GM12891 (cell line): ENCODE results near the gene FUBP3.

ENCODE experiments used
- POLR2A ChIP-seq: IDR thresholded peaks from 2 replicates; pipeline ENCODE4 v1.6.1; 2011; ENCODE audit warnings: low read depth, low read length, control low read depth
- POLR2AphosphoS5 ChIP-seq: IDR thresholded peaks from 2 replicates; pipeline ENCODE4 v1.6.1; 2011; ENCODE audit warnings: low read depth, low read length, control low read depth
- POU2F2 ChIP-seq: IDR thresholded peaks from 2 replicates; pipeline ENCODE4 v1.6.1; 2011; ENCODE audit warnings: low read depth, mild to moderate bottlenecking, control low read depth, low read length, moderate library complexity
- SPI1 ChIP-seq: IDR thresholded peaks from 2 replicates; pipeline ENCODE4 v1.6.1; 2011; ENCODE audit warnings: low read depth, low read length, control low read depth
- TAF1 ChIP-seq: IDR thresholded peaks from 2 replicates; pipeline ENCODE4 v1.6.1; 2011; ENCODE audit warnings: low read depth, low read length, control low read depth

DNA sequence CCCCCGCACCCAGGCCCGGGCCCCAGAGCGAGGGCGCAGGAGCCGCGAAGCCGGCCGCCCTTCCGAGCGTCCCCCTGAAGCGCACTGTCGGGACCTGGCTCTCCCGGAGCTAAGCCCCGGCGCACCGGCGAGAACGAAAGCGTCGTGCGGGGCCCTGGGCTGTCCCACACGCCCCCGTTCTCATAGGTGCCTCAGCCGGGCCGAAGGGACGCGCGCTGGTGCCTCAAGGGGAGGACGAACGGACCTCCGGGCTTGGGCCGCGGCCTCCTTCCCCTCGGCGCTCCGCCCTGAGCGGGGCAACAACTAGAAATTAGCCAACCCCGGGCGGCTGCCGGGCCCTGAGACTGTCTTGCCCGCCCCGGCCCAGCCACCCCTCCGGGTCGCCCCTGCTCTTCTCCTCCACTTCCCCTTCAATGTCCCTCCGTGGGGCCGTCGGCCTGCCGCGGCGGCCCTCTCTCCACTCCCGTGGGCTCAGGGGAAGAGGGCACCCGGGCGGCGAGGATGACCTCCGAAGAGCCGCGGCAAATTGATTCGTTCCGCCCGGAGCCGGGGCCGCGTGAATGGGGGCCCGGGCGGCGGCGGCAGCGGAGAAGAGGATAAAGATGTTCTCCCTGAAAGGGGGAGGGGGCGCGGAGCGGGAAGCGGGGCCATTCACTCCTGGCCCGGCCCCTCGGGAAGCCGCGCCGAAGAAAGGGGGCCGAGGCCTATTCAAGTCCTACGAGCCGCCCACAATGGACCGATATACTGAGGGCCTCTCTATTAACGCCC, 81.5 kb downstream of the FUBP3 start:
- no peak for TF ChIP-seq POLR2AphosphoS5
- TF ChIP-seq POLR2A, result no peak
- TF ChIP-seq TAF1, result no peak
- no peak for TF ChIP-seq SPI1
- TF ChIP-seq POU2F2, result no peak
